ENCODE data around the gene PLEKHM1.
A peak's percentile ranks its signal among the peaks of the same experiment; 100 is the strongest.

Gene PLEKHM1

DNA sequence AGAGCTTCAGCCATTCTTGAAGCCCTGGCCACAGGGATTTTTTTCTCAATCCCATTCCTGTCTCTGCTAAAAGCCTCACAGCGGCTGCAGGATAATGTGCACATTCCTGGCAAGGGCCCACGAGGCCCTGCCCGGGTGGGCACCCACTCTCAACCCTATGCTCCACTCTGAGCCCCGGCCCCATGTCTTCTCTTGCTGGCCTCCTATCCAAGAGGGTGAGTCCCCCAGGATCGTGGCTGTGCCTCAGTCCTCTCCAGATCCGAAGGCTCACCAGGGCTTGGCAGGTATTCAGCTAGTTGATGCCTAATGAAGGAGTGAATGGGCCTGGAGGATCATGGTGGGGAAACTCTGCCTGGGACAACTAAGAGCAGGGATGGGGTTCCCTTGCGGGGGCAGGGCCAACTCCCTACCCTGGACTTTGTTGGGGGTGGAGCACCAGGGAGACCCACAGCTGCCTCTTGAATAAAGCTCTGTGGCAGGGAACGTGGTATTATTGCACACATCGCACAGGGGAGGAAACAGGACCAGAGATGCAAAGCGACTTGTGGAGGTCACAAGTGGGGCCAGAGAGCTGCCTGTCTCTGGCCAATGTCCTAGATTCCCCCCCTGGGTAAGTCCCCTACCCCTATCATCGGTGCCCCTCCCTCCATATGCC lies 63.2 kb downstream of the PLEKHM1 start:
- DNase-seq (ENCODE audit: low read depth in 1 of 2, low spot score in 1 of 2) = no peak

DNA sequence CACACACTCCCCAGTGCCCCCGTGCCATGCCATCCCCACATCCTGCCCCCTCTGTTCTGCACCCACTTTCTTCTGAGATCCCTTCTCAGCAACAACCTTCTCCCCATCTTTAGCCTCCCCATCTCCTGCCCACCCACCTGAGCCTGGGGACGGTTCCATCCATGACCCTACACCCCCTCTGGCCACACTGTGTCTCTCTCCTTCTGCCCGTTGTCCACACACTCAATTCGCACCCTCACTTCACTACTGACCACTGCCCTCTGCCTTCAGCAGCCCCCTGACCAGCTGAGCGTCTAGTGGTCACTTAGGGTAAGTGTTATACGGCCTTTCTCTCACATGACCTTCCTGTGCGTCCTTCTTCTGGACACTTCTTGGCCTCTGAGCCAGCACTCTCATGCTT lies 64.0 kb downstream of the PLEKHM1 start:
- DNase-seq (ENCODE audit: low read depth in 1 of 2, low spot score in 1 of 2) = no peak

DNA sequence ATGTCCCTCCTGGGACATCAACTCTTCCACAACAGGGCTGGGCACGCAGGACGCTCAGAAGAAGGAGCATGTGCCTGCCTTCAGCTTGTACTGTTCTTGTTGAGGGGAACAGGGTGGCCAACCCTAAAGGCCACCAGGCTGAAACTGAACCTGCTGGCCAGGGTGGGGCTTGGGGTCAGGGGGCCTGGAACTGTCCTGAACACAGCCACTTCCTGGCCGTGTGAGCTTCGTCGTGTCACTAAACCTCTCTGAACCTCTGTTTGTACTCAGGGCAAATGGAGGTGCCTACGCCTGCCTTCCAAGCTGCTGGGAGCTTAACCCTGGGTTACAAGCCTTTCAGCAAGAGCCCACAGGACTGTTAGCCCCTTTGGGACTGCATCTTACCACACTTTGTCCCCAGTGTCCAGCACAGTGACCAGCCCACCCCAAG lies 64.5 kb downstream of the PLEKHM1 start:
- no peak for DNase-seq (ENCODE audit: low read depth in 1 of 2, low spot score in 1 of 2)

DNA sequence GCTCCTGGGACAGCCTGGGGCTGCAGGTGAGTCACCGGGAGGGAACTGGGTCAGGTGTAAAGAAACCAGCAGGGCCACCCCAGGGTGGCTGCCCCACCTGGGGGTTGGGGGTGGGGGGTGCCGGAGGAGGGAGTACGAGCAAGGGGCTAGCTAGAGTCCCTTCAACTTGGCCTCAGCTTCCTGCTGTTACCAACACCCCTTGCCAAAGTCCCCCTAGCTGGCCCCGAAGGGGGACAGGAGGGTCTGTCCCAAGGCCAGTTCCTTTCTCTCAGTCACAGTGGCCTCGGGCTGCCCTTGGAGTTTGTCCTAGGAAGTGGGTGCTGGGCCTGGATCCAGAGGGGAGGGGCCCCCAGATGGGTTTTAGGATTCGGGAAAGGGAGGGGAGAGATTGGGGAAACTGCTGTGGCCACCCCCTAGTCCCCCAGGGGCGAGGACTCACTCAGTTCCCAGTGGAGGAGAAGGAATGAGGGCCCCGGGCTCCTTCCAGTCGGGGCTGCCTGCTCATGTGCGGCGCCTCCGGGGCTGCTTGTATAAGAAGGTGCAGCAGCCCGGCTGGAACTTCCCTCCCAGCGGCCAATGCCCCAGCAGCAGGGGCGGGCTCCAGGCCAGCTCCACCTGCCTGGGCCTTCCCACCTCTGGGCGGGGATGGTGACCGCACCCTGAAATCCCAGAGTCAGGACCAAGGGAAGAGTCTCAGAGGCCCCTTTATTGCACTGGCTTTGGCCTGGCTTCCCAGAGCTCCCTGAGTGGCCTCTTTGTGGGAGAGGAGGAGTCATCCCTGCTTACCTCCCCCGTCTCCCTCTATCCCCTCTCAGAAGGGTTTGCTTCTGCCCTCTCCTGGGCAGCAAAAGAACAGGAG lies 65.2 kb downstream of the PLEKHM1 start:
- DNase-seq (ENCODE audit: low read depth in 1 of 2, low spot score in 1 of 2) = no peak

DNA sequence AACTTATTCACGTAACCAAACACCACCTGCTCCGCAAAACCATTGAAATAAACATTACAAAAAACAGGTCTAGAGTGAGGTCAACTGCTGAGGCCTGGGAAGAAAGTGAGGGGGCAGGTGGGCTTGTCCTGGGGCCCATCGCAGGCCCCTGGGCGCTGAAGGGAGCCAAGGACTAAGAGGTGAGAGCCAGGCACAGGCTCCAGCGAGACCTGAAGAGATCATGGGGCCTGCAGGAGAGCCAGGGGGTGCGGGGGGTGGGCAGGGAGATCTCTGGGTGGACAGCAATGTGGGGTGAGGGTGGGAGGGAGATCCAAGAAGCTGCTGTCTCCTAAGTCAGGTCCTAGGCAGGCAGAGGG lies 65.8 kb downstream of the PLEKHM1 start:
- no peak for DNase-seq (ENCODE audit: low read depth in 1 of 2, low spot score in 1 of 2)

DNA sequence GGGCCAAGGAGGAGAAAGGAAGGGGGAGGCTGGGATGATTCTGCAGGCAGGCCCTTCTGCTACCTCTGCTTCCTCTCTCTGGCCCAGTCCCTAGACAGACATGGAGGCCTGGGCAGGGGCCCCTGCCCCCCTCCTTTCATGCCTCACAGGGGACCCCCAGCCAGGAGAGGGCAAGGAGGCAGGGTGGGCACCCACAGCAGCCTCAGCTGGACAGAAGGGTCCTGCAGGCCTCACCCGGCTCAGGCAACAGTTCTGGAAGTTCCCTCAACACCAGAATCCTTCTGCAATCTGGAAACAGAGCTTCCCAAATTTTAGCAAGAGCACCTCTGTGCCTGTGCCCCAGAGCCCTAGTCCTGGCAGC lies 66.6 kb downstream of the PLEKHM1 start:
- no peak for DNase-seq (ENCODE audit: low read depth in 1 of 2, low spot score in 1 of 2)

DNA sequence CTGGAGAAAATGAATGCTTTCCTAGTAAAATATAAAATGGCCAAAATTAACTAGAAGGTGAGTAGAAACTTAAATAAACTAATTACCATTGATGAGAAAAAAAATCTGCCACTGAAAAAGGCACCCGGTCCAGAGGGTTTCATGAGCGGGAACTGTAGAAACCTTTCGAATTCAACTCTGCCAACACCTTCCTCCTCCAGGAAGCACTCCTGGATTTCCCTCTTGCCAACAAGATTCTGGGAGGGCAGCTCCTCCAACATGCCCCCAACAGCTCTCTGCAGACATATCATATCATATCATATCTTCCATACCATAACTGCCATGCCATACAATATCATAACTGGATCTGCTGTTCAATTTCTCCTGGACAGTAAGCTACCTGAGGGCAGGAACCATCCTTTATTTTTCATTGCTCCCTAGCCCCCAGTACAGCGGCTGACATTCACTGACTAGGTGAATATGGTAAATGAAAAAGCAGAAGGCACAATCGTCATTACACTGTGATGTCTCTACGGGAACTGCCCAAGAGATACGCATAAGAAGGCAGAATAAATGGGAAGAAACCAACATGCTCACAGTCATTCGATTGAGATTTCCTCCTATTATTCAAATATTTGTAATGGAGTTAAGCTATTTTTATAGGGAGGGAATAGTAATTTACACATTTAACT lies 67.1 kb downstream of the PLEKHM1 start:
- no peak for DNase-seq (ENCODE audit: low read depth in 1 of 2, low spot score in 1 of 2)

DNA sequence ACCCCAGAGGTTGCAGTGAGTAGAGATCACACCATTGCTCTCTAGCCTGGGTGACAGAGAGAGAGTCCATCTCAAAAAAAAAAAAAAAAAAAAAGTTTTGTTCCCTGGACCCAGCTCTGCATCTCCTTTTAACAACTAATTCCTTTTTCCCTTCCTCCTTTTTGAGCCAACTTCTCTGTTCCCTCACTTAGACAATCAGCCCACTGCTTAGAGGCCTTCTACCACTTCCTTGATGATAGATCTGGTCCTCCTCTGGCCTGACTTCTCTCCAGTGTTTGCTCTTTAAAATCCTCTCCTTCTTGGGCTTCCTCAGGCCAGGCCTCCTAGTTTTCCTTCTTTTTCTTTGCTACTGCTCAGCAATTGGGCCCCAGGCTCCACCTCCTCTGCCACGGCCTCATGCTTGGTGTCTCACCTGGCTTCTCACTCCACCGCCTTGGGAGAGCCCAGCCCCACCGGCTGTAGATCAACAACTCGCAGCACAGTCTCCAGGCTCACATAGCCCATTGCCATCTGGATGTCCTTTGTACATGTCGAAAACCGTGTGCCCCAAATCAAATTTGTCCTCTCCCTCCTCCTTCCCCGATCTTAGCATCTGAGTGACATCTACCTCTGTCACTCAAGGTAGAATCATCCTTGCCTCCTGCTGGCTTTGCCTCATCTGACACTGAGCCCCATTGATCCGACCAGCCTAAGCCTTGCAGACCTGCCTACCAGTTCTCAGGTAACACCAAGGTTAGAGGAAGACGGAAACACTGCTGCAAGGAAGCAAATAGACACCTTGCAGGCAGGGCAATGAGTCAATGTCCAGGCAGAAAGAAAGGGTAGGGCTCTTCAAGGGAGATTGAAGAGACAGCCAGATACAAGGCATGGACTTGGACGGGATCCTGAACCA lies 75.3 kb downstream of the PLEKHM1 start:
- no peak for DNase-seq (ENCODE audit: low read depth in 1 of 2, low spot score in 1 of 2)

DNA sequence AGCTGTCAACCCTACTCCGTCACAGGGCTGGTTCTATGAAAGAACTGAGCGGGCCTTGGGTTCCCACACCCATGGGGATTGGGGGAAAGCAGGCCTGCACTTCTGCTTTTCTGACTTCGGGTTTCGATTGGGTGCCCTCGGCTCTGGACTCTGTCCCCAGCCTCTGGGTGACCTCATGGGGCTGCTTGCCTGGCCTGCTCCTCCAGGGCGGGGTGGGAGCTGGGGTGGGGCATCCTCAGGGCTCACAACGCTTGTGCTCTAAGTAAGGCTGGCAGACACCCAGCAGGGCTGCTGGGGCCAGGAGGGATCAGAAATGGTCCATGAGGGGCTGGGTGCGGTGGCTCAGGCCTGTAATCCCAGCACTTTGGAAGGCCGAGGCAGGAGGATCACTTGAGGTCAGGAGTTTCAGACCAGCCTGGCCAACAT lies 77.0 kb downstream of the PLEKHM1 start:
- no peak for DNase-seq (ENCODE audit: low read depth in 1 of 2, low spot score in 1 of 2)

DNA sequence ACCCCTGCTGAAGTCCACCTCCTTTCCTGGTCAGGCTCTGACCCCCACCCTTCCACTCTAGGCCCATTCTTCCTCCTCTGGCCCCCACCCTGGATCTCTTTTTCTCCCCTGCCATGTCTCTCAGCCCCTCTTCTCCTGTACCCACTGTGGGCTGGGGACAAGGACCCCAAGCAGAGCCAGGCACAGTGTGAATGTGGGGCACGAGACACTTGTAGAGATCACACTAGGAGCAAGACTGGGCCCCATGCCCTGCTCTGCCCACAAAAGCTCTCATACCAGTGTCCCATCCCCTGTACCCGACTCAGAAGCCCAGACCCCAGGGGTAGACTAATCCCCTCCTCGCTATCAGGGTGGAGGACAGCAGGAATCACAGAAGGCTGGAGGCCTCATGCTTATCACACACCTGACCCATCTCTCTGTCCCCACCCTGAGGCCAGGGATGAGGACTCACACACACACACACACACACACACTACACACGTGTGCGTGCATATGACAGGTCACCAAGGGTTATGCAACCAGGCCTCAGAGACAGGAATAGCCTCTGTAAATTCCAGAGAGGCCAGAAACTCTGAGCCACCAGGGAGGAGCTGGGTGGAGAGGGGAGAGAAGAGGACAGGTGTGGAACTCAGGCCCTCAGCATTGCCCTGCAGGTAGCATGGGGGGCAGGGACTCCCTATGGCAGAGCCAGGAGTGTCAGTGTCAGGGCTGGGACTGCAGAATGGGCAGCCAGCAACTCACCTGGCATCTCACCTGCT lies 79.0 kb downstream of the PLEKHM1 start:
- no peak for DNase-seq (ENCODE audit: low read depth in 1 of 2, low spot score in 1 of 2)

DNA sequence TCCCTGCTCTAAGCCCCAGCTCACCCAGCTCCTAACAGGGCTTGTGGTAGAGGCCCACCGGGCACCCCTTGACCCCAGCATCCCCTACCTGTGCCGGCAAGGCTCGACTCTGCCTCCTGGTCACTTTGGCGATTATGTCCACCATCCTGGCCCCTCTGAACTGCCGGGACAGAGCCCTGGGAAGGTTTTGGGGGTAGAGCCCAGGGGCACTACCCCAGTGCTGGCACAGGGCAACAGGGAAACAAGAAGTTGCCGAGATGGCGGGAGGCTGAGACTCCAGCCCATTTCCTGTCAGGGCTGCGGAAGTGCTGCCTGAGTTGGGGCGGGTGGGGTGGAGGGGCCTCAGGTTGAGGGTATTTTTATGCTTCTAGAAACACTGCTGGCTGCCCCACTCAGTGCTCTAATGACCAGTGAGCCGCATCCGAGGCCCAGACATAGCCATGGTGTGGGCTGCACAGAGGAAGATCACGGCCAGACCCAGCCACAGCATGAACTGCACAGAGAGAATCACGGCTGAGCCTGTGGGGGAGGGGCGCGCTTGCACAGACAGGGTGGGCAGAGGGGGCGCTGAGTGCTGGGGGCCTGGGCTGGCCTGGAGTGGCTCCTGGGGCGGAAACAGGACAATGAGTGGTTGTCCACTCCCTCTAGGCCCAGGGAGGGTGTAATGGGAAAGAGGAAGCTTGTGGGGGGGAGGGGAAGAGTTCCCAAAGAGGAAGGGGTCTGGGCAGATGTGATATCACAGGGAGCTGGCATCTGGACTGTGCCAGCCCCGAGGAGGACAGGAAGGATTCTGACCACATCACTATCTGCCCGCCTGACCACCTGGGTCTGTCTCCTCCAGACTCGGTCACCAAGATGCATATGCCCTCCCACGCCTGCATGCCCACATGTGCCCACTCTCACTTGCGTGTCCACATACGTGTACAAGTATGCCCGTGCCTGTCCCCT lies 80.1 kb downstream of the PLEKHM1 start:
- peak; percentile 36 to 44 for DNase-seq (ENCODE audit: low read depth in 1 of 2, low spot score in 1 of 2)

DNA sequence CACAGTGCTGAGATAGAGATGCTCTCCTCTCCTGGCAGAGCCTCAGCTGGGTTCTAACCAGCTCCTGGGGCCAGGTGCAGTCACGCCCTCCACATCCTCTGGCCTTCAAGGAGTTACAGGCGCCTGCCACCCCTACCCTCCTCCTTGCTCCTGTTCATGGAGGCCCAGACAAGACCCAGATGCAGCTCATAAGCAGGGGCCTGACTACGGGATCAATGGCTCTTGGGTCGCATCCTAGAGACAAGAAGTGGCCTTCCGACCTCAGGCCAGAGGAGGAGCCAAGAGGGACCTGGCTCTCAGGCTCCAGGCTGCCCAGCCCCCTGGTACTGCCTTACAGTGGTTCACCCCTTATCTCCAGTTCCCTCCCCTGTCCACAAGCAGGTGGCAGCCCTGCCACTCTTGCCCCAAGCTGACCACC lies 80.9 kb downstream of the PLEKHM1 start:
- DNase-seq (ENCODE audit: low read depth in 1 of 2, low spot score in 1 of 2) = no peak

DNA sequence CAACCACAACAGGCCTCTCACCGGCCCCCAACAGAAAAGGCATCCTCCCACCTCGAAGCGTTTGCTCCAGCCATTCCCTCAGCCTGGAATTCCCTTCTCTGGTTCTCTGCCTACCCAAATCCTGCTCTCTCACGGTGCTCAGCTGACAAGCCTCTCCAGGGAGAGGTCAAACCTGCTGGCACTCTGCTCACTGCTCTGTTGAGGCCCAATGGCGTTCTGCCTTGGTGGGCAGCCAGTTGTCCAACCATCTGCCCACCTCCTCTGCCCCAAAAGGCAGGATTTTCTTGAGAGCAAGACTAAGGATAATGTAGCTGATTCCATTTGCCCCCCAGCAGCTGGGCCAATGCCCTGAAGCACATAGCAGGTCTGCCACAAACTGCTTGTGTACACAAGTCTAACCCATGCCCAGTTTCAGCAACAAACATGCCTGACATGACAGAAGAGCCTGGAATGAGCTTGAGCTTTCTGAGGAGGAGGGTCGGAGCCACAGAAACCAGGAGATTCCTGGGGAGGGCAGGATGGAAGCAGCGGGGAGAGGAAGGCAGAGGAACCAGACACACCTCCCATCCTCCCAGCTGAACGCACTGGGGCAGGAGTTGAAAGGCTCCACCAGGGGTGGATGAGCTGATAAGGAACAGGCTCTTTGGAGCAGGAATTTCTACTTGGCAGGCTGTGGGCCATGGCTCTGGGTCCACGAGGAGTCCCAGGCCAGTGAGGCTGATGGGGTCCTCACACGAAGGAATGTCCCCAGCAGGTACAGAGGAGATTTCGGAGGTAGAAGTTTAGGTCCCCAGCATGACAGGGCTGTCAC lies 81.7 kb downstream of the PLEKHM1 start:
- DNase-seq (ENCODE audit: low read depth in 1 of 2, low spot score in 1 of 2) = no peak

DNA sequence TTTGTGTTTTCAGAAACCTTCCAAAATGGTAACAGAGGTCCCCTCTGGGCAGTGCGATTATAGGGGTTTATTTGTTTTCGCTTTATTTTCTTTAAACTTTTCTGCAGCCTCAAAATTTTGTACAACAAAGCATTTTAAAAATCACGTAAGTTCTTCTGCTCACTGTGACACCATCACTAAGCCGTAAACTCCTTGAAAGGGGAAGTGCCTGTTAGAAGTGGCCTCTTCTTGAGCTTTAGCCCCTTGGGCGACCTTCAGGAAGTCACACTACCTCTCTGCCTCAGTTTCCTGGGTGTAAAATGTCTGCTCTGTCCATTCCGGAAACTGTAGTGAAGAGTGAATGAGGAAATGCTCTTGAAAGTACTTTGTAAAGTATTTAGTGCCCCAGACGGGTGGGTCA lies 84.4 kb downstream of the PLEKHM1 start:
- no peak for DNase-seq (ENCODE audit: low read depth in 1 of 2, low spot score in 1 of 2)

DNA sequence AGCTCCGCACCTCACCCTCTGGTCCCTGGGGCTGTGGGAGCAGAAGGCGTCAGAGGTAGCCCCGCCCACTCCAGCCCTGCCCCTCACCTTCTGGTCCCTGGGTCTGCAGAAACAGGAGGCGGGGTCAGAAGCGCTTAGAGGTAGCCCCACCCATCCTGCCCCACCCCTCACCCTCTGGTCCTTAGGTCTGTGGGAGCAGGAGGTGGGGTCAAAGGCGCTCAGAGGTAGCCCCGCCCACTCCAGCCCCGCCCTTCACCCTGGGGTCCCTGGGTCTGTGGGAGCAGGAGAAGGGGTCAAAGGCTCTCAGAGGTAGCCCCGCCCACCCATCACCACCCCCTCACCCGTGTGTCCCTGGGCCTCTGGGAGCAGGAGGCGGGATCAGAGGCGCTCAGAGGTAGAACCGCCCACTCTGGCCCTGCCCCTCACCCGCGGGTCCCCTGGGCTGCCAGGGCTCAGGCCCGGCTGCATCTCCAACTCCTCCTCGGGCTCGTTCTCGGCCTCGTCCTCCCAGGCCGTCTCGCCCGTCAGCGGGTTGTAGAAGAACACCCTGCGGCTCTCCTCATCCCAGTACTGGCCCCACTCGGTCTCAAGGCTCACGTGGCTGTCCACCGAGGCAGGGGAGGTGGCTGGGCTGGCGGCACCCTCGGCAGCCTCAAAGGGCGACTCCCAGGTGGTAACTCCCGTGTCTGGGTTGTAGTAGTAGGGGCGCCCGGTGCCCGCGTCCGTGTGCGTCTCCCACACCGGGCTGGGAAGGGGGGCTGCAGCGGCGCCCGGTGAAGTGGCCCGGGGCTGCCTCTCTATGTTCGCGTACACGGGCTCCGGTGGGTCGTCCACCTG lies 85.1 kb downstream of the PLEKHM1 start:
- no peak for DNase-seq (ENCODE audit: low read depth in 1 of 2, low spot score in 1 of 2)

DNA sequence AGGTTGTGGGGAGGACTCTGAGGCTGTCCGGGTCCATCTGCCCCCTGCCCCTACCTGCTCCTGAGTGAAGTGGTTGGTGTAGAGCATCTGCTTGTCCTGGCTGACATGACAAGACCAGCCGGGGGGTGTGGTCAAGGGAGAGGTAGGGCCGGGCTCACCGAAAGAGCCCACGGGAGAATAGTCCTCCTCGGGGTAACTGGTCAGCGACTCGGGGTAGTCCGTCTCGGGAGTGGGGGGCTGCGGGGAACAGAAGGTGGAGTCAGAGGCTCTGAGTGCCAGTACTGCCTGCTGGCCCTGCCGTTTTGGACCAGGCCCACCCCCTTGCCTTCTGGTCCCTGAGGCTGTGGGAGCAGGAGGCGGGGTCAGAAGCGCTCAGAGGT lies 85.7 kb downstream of the PLEKHM1 start:
- no peak for DNase-seq (ENCODE audit: low read depth in 1 of 2, low spot score in 1 of 2)

DNA sequence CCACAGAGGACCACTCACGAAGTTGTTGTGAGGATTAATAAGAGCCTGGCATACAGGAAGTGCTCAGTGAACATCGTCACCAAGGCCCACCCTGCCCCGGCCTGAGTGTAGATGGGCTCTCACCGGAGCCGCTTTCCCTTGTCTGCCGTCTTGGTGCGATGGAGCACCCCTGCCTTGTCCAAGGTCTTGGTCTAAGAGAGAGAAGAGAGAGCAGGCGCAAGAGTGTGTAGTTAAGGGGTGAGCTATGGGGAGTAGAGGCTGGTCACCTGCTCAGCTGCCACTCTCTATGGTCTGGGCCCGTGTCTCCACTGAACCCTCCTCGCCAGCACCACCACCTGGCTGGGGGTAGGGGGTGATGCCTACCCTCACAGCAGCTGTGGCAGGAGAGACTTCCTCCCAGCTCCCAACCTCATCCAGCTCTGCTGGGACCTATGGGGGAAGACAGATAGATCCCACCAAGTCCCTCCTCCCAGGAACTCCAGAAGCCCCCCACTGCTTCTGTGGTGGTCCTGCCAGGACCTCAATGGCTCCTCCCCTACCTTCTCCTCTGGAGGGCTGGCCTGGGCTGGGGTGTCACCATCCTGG lies 86.5 kb downstream of the PLEKHM1 start:
- DNase-seq (ENCODE audit: low read depth in 1 of 2, low spot score in 1 of 2) = no peak

Data from activated T-helper 1 cell treated with anti-CD3 and anti-CD28 coated beads, Interleukin-2, amount 50 U/mL, for 16 hours (primary cell).